WTC11 (cell line): ENCODE results near the gene ATP6V0B.

Experiments used
- AFF4 ChIP-seq: sonication (generic); formaldehyde crosslinking; IDR thresholded peaks from 2 replicates; pipeline ENCODE4 v1.8.1; 2023; ENCODE audit warnings: mild to moderate bottlenecking, missing genetic modification reagents, borderline replicate concordance
- ATF2 ChIP-seq: sonication (generic); formaldehyde crosslinking; IDR thresholded peaks from 2 replicates; pipeline ENCODE4 v1.8.1; 2022; ENCODE audit warnings: low read depth, missing genetic modification reagents, borderline replicate concordance
- ATF3 ChIP-seq: sonication (generic); formaldehyde crosslinking; conservative IDR thresholded peaks from 2 replicates; pipeline ENCODE4 v1.8.1; 2022; ENCODE audit warnings: mild to moderate bottlenecking, missing genetic modification reagents
- CTCF ChIP-seq: fragments of 200-600 bp; IDR thresholded peaks from 2 replicates; pipeline ENCODE4 v1.8.0; 2022; ENCODE audit warnings: antibody characterized with exemption
- FOXP4 ChIP-seq: sonication (generic); formaldehyde crosslinking; IDR thresholded peaks from 2 replicates; pipeline ENCODE4 v1.8.0; 2022; ENCODE audit warnings: mild to moderate bottlenecking, missing genetic modification reagents
- KAT7 ChIP-seq: sonication (generic); formaldehyde crosslinking; IDR thresholded peaks from 2 replicates; pipeline ENCODE4 v1.8.1; 2023; ENCODE audit warnings: missing genetic modification reagents, mild to moderate bottlenecking, borderline replicate concordance
- NR1H2 ChIP-seq: sonication (generic); formaldehyde crosslinking; IDR thresholded peaks from 2 replicates; pipeline ENCODE4 v1.9.0; 2021; ENCODE audit warnings: mild to moderate bottlenecking, moderate library complexity, missing genetic modification reagents
- RORB ChIP-seq: fragments of 250-450 bp; sonication (Bioruptor Pico); IDR thresholded peaks from 2 replicates; pipeline ENCODE4 v1.9.0; 2021; ENCODE audit warnings: mild to moderate bottlenecking
- STAT6 ChIP-seq: sonication (generic); formaldehyde crosslinking; conservative IDR thresholded peaks from 2 replicates; pipeline ENCODE4 v1.8.1; 2023; ENCODE audit warnings: mild to moderate bottlenecking, low read depth, missing genetic modification reagents, moderate library complexity

- no peak for TF ChIP-seq CTCF
- no peak for TF ChIP-seq KAT7 (CRISPR knock-in tag)
- TF ChIP-seq NR1H2: no peak
- TF ChIP-seq AFF4: no peak
- no peak for TF ChIP-seq ATF2 (CRISPR knock-in tag)
- no peak for TF ChIP-seq FOXP4 (CRISPR knock-in tag)
- no peak for TF ChIP-seq ATF3 (CRISPR knock-in tag)
- no peak for TF ChIP-seq RORB
- no peak for TF ChIP-seq STAT6 (CRISPR knock-in tag)
Observed at GRCh38 chr1:43970502-43970901, 4.3 kb upstream of the ATP6V0B start.
